ENCODE data around the gene SND1. TPM values are rescaled to one million over a fixed set of nuclear protein-coding genes. Genes with fewer than 3 reads are reported as not detected.

The SND1 gene
- total RNA-seq, 1 experiment from 2014 or later = 104 TPM

DNA sequence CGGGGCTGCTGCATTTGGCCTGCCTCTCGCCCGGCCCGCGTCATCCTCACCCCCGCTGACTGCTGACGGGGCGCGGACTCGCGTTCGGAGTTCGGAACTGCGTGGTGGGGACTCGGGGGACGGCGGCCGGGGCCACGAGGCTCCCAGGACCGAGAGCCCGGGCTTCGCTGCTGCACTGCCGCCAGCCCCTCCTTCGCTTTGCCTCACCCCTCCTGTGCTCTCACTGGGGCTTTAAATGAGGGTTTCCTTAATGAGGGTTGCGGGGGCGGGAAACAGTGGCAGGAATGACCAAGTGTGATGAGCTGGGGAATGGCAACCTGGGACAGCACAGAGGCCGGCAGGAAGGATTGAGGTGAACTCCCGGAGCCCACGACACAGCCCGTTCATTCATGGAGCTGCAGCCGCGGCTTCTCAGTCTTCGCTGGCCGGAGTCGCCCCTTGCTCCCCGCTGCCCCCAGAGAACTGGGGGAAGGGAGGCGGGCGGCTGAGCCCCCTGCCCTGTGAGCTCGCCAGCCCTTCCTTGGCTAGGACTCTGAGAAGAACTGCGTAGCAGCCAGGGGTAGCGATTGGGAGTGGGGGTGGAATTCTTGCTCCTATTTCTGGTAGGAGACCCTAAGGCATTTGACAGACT is 380.7 kb downstream of the SND1 start:
- Histone ChIP-seq H3K4me3 (ENCODE audit: low read length) (peak overlapping the region; percentile 71), H3K4me2 (ENCODE audit: low read depth, low read length, poor library complexity, severe bottlenecking) (peak overlapping the region; percentile 67), H3K36me3 (ENCODE audit: insufficient read depth, low read length) (peaks cover 8% of the 10 kb centered on the region), H3K9me2 (replicated peaks; ENCODE audit: insufficient read depth, low read length) (no peaks in the 10 kb centered on the region), H3K27ac (ENCODE audit: low read length) (peak overlapping the region; percentile 83), H3K9ac (ENCODE audit: low read length) (peak overlapping the region; percentile 80), H3K27me3 (ENCODE audit: low read length) (no peaks in the 10 kb centered on the region), H3K4me1 (ENCODE audit: low read length) (peaks cover 83% of the 10 kb centered on the region), H3K79me2 (ENCODE audit: low read length) (peaks cover 57% of the 10 kb centered on the region), H2AFZ (ENCODE audit: low read length) (no peak overlapping the region), H3K9me3 (ENCODE audit: low read length) (no peaks in the 10 kb centered on the region), H4K20me1 (ENCODE audit: insufficient read depth, low read depth, low read length) (peaks cover 23% of the 10 kb centered on the region)
- DNase-seq = no peak

GRCh38 chr7:128033246-128033645 is 381.3 kb downstream of the SND1 start:
- no peaks in the 10 kb centered on the region for H3K27me3 ChIP-seq (ENCODE audit: low read length)
- DNase-seq = no peak
- peak overlapping the region; percentile 67 for H3K4me2 ChIP-seq (ENCODE audit: low read depth, low read length, poor library complexity, severe bottlenecking)

DNA sequence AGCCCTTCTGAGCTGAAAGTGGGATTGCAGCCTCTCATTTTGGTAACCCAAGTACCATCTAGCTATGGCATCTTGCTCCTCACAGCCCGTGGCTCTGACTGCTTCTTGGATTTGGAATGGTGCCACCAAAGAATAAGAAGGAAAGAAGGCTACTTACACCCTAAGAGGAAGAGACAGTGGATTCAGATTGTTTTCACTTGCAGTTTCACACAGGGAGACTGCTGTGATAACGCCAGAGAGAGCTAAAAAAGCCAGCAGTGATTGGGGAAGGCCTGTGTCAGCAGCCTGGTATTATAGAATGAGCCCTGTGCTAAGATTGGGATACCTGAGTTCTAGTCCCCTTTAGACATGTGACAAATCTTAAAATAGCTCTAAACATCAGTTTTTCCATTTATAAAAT is 382.8 kb downstream of the SND1 start:
- H3K79me2 ChIP-seq (ENCODE audit: low read length) = peaks cover 57% of the 10 kb centered on the region
- peak overlapping the region; percentile 83 for H3K27ac ChIP-seq (ENCODE audit: low read length)
- H3K9me3 ChIP-seq (ENCODE audit: low read length) = no peaks in the 10 kb centered on the region
- H3K4me1 ChIP-seq (ENCODE audit: low read length) = peaks cover 83% of the 10 kb centered on the region
- H3K36me3 ChIP-seq (ENCODE audit: insufficient read depth, low read length) = no peaks in the 10 kb centered on the region
- no peak for DNase-seq
- H3K4me3 ChIP-seq (ENCODE audit: low read length) = no peak overlapping the region; the same call in 1 of the 2 replicates
- no peaks in the 10 kb centered on the region for H3K9me2 ChIP-seq (replicated peaks; ENCODE audit: insufficient read depth, low read length)
- H2AFZ ChIP-seq (ENCODE audit: low read length) = no peak overlapping the region
- peak overlapping the region; percentile 67 for H3K4me2 ChIP-seq (ENCODE audit: low read depth, low read length, poor library complexity, severe bottlenecking)
- H4K20me1 ChIP-seq (ENCODE audit: insufficient read depth, low read depth, low read length) = peaks cover 12% of the 10 kb centered on the region; the same call in 1 of the 2 replicates
- H3K9ac ChIP-seq (ENCODE audit: low read length) = peak overlapping the region; percentile 80
- H3K27me3 ChIP-seq (ENCODE audit: low read length) = no peaks in the 10 kb centered on the region

More at GRCh38 chr7:128033246-128033645, 381.3 kb downstream of the SND1 start:
- H3K27ac ChIP-seq (ENCODE audit: low read length) = peak overlapping the region; percentile 83
- H3K36me3 ChIP-seq (ENCODE audit: insufficient read depth, low read length) = peaks cover 8% of the 10 kb centered on the region
- peaks cover 23% of the 10 kb centered on the region for H4K20me1 ChIP-seq (ENCODE audit: insufficient read depth, low read depth, low read length)
- no peaks in the 10 kb centered on the region for H3K9me3 ChIP-seq (ENCODE audit: low read length)
- H2AFZ ChIP-seq (ENCODE audit: low read length) = no peak overlapping the region
- H3K9me2 ChIP-seq (replicated peaks; ENCODE audit: insufficient read depth, low read length) = no peaks in the 10 kb centered on the region
- H3K4me1 ChIP-seq (ENCODE audit: low read length) = peaks cover 83% of the 10 kb centered on the region
- H3K4me3 ChIP-seq (ENCODE audit: low read length) = peak overlapping the region; percentile 71
- peaks cover 57% of the 10 kb centered on the region for H3K79me2 ChIP-seq (ENCODE audit: low read length)
- H3K9ac ChIP-seq (ENCODE audit: low read length) = peak overlapping the region; percentile 80

- H3K9ac ChIP-seq (ENCODE audit: low read length) = peak overlapping the region; percentile 80
- no peaks in the 10 kb centered on the region for H3K36me3 ChIP-seq (ENCODE audit: insufficient read depth, low read length)
- peak overlapping the region; percentile 67 for H3K4me2 ChIP-seq (ENCODE audit: low read depth, low read length, poor library complexity, severe bottlenecking)
- peaks cover 52% of the 10 kb centered on the region for H3K79me2 ChIP-seq (ENCODE audit: low read length)
- no peak overlapping the region for H2AFZ ChIP-seq (ENCODE audit: low read length)
- 0 out of 2 replicates have a peak, but pooled peaks cover 4% of the 10 kb centered on the region for H4K20me1 ChIP-seq (ENCODE audit: insufficient read depth, low read depth, low read length)
- DNase-seq = peak; percentile 66
- peak overlapping the region; percentile 42; the same call in 1 of the 2 replicates for H3K4me3 ChIP-seq (ENCODE audit: low read length)
- no peaks in the 10 kb centered on the region for H3K27me3 ChIP-seq (ENCODE audit: low read length)
- H3K9me3 ChIP-seq (ENCODE audit: low read length) = no peaks in the 10 kb centered on the region
- H3K9me2 ChIP-seq (replicated peaks; ENCODE audit: insufficient read depth, low read length) = no peaks in the 10 kb centered on the region
- peak overlapping the region; percentile 83 for H3K27ac ChIP-seq (ENCODE audit: low read length)
- H3K4me1 ChIP-seq (ENCODE audit: low read length) = peaks cover 81% of the 10 kb centered on the region
Measured at GRCh38 chr7:128035712-128036111, 383.7 kb downstream of the SND1 start.

DNA sequence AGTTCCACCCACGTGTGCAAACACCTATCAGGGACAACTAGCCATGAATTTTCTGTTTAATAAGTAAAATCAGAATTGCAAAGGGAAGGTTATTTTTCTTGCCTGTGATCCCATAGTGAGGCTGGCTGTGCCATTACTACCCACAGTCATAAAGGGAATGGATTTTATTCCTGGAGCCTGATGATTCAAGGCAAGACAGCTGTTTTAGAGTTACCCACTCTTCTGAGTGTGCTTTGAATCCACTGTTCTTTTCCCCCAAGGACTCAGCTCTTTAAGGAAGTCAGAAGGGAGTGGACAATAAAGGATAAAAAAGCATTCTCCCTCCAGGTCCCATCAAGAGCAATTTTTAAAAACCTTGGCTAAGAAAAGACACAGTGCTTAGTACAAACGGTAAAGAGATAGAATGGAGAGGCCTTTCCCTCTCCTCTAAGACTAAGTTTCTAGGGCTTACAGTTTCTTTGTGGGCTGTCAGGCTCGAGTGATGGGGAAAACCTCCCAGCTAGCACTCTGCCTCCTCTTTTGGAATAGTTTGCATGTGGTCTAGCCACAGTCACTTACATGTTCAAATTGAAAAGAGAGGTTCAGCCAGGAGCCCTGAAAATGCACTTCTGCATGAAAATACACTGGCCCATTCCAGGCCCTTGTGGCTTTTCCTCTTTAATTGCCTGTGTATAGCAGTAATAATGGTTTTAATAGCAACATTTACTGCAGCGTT is 384.4 kb downstream of the SND1 start:
- H3K27ac ChIP-seq (ENCODE audit: low read length) = peak overlapping the region; percentile 83
- H3K9me2 ChIP-seq (replicated peaks; ENCODE audit: insufficient read depth, low read length) = no peaks in the 10 kb centered on the region
- peak overlapping the region; percentile 67 for H3K4me2 ChIP-seq (ENCODE audit: low read depth, low read length, poor library complexity, severe bottlenecking)
- peak; percentile 78 for DNase-seq
- H3K36me3 ChIP-seq (ENCODE audit: insufficient read depth, low read length) = no peaks in the 10 kb centered on the region
- H3K4me3 ChIP-seq (ENCODE audit: low read length) = peak overlapping the region; percentile 42
- H3K9me3 ChIP-seq (ENCODE audit: low read length) = no peaks in the 10 kb centered on the region
- H3K27me3 ChIP-seq (ENCODE audit: low read length) = no peaks in the 10 kb centered on the region
- H3K9ac ChIP-seq (ENCODE audit: low read length) = peak overlapping the region; percentile 80
- peaks cover 87% of the 10 kb centered on the region for H3K4me1 ChIP-seq (ENCODE audit: low read length)
- peaks cover 49% of the 10 kb centered on the region for H3K79me2 ChIP-seq (ENCODE audit: low read length)
- no peak overlapping the region for H2AFZ ChIP-seq (ENCODE audit: low read length)
- 0 out of 2 replicates have a peak, but pooled peaks cover 4% of the 10 kb centered on the region for H4K20me1 ChIP-seq (ENCODE audit: insufficient read depth, low read depth, low read length)

DNA sequence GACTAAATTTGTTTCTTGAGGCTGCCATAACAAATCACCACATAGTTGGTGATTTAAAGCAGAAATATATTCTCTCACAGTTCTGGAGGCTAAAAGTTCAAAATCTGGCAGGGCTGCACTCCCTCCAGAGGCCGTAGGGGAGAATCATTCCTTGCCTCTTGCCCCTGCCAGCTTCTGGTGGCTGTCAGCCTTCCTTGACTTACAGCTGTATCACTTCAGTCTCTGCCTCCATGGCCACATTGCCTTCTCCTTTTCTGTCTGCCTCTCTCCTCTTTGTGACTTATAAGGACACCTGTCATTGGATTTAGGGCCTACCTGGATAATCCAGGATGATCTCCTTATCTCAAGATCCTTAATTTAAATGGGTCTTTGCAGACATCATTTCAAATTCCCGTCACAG is 385.1 kb downstream of the SND1 start:
- H3K9ac ChIP-seq (ENCODE audit: low read length) = peak overlapping the region; percentile 80
- H4K20me1 ChIP-seq (ENCODE audit: insufficient read depth, low read depth, low read length) = 0 out of 2 replicates have a peak, but pooled peaks cover 4% of the 10 kb centered on the region
- no peaks in the 10 kb centered on the region for H3K9me3 ChIP-seq (ENCODE audit: low read length)
- H3K36me3 ChIP-seq (ENCODE audit: insufficient read depth, low read length) = no peaks in the 10 kb centered on the region
- H2AFZ ChIP-seq (ENCODE audit: low read length) = no peak overlapping the region
- H3K27ac ChIP-seq (ENCODE audit: low read length) = peak overlapping the region; percentile 83
- peak; percentile 68 for DNase-seq
- H3K79me2 ChIP-seq (ENCODE audit: low read length) = peaks cover 49% of the 10 kb centered on the region
- no peaks in the 10 kb centered on the region for H3K27me3 ChIP-seq (ENCODE audit: low read length)
- H3K4me1 ChIP-seq (ENCODE audit: low read length) = peaks cover 93% of the 10 kb centered on the region
- no peaks in the 10 kb centered on the region for H3K9me2 ChIP-seq (replicated peaks; ENCODE audit: insufficient read depth, low read length)
- H3K4me3 ChIP-seq (ENCODE audit: low read length) = peak overlapping the region; percentile 42
- peak overlapping the region; percentile 67 for H3K4me2 ChIP-seq (ENCODE audit: low read depth, low read length, poor library complexity, severe bottlenecking)

- peak overlapping the region; percentile 83 for H3K27ac ChIP-seq (ENCODE audit: low read length)
- no peaks in the 10 kb centered on the region for H3K9me2 ChIP-seq (replicated peaks; ENCODE audit: insufficient read depth, low read length)
- no peak overlapping the region for H2AFZ ChIP-seq (ENCODE audit: low read length)
- no peaks in the 10 kb centered on the region for H3K27me3 ChIP-seq (ENCODE audit: low read length)
- no peak for DNase-seq
- 0 out of 2 replicates have a peak overlapping the region, but pooled peaks have one; percentile 6 for H3K4me3 ChIP-seq (ENCODE audit: low read length)
- H4K20me1 ChIP-seq (ENCODE audit: insufficient read depth, low read depth, low read length) = 0 out of 2 replicates have a peak, but pooled peaks cover 4% of the 10 kb centered on the region
- peaks cover 44% of the 10 kb centered on the region for H3K79me2 ChIP-seq (ENCODE audit: low read length)
- peak overlapping the region; percentile 31; the same call in 1 of the 2 replicates for H3K9ac ChIP-seq (ENCODE audit: low read length)
- H3K9me3 ChIP-seq (ENCODE audit: low read length) = no peaks in the 10 kb centered on the region
- no peaks in the 10 kb centered on the region for H3K36me3 ChIP-seq (ENCODE audit: insufficient read depth, low read length)
- H3K4me1 ChIP-seq (ENCODE audit: low read length) = peaks cover 96% of the 10 kb centered on the region
- peak overlapping the region; percentile 67 for H3K4me2 ChIP-seq (ENCODE audit: low read depth, low read length, poor library complexity, severe bottlenecking)
Measured at GRCh38 chr7:128037880-128038619, 386.1 kb downstream of the SND1 start.
